ENCODE results near the gene TMIGD3.

- TF ChIP-seq POLR2A (IDR thresholded peaks at IDR 0.05; ENCODE audit: extremely low read depth, insufficient read length): no peak
- no peak for TF ChIP-seq CTCF (IDR thresholded peaks at IDR 0.05; ENCODE audit: low read depth, low read length)
- no peak for TF ChIP-seq MAX (IDR thresholded peaks at IDR 0.05; ENCODE audit: low read depth, low read length)
- no peak for TF ChIP-seq MYC (IDR thresholded peaks at IDR 0.05; ENCODE audit: low read depth, low read length)
Observed at GRCh38 chr1:111486431-111486830, 17.0 kb downstream of the TMIGD3 start.

Data from NB4 (cell line).